NCI-H748 (cell line): ENCODE data around the gene RAMAC.
"Not testable (repeated sequence)": the region's sequence is repeated elsewhere in the genome, so short reads cannot be mapped to it uniquely, and the experiment has no call there.

Experiments
- DNase-seq: peaks from one replicate; lab custom pipeline; 2025; ENCODE audit not compliant: unreplicated experiment; lab: John Stamatoyannopoulos, UW

Gene RAMAC

DNA sequence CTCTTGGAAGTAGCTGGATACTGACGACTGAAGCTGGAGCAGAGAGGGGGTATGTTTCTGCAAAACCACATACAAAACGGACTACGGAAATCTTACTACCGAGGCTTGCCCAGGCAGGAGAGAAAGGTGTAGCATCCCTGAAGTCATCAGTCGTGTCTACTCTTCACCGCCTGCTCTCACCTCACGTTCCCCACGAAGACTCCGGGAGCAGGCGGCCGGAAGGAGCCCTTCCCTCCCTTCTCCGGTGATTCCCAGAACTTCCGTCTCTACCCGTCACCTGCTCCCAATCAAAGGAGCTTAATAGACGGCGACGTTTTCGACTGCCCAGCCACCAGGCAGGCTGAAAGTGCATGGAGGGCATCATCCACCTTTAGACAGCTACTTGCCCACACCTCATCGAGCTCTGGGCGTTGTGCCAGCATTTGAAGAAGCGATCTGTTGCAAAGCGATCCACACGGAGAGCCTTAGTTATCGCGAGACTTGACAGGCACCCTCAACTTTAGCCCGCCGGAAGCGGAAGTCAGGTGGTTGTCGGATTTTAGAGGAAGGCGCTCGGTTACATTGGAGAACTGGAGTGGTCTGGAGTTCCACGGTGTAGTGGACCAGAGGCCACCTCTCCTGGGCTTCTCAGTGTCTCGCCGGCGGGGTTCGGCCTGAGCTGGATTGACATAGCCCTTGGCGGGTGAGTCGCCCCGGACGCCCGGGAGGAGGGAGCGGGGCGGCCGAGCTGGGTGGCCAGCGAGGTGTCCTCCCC is at the start of gene RAMAC:
Gene RAMAC, plus strand, starts transcription at position 523 of the 754 bp plus-strand sequence. CDS start 2,809 bp downstream, outside the sequence.
- DNase-seq, result peak; percentile 92

DNA sequence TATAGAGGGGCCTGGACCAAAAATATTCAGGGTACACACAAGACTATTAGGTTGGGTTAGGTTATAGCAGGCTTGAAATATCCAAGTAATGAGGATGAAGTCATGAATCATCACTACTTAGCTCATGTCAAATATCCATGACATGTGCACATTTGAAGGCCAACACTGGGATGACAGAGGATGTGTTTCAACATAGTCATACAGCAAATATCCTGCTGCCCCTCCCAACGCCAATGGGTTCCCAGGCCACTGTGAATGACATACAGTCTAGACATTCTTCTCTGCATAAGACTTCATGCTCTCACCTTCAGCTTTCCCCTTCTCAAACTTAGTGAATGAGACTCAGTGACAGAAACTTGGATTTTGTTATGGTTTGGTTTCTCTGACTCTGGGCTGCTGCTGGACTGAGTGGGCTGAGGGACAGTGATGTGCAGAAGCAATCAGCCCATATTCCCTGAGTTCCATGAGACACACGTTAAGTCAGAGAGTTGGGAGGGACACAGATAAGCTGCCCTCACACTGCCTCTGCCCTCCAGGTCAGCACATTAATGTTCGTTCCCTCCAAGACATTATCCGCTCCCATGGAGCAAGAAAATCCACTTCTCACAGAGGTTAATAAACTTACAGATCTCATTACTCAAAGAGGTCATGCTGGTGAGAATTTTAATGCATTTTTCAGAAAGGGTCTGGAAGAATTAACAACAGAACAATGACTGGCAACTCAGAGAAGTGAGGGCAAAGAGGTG is 48.9 kb upstream of the RAMAC start:
- DNase-seq, result no peak

DNA sequence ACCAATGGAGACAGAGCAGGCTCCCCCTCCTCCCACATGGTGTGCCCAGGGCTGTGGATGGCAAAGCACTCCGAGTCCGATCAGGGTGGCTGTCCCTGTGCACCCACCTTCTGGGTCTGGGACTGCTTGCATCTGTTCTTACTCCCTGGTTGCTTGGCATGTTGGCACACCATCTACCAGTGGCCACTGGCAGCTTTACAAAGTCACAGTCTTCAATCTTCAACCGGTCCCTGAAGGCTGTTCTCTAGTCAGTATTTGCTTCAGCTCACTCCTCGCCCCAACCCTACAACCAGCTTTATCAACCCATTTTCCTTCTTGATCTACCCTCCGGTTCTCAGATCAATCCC is 48.3 kb upstream of the RAMAC start:
- DNase-seq, result no peak

DNA sequence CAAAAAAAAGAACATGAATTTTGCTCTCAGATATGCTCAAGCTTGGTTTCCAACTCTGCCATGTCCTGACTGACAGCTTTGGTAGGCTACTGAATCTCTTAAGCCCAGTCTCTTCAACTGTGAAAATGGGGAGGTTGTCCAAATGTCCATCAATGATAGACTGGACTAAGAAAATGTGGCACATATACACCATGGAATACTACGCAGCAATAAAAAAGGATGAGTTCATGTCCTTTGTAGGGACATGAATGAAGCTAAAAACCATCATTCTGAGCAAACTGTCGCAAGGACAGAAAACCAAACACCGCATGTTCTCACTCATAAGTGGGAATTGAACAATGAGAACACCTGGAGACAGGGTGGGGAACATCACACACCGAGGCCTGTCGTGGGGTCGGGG is 46.3 kb upstream of the RAMAC start:
- DNase-seq, result not testable (repeated sequence)

DNA sequence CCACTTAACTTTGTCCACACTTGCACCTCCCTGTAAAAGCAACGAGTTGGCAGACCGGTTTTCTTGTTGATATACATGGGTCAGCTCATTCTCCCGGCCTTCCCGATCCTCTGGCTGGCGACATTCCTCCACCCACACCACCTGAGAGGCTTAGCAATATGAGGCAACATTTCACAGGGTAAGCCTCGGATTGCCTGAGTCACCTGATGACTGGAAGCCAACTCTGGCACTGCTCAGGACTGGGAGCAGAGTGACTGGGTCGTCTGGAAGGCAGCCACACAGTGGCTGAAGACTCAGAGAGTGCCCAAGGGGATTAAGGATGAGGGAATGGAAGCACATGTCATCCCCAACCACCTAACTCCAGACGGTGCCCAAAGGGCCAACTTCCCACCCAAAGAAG is 43.3 kb upstream of the RAMAC start:
- no peak for DNase-seq

DNA sequence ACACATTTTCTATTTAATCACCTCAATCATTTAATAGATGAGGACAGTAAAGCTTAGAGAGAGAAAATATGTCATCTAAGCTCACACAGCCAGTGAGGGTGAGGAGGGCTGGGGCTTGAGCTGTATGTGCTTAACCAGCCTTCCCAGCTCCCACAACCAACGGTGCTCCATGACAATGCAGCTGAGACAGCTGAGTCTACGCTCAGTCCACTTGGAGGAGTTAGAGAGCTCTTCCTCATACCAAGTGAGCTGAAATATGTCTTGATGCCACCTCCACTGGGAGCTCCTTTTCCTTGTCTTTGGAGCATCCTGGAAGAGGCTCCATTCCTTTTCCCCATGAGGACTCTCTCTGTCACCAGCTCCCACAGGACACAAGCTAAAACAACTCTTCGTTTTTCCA is 42.8 kb upstream of the RAMAC start:
- DNase-seq, result no peak

DNA sequence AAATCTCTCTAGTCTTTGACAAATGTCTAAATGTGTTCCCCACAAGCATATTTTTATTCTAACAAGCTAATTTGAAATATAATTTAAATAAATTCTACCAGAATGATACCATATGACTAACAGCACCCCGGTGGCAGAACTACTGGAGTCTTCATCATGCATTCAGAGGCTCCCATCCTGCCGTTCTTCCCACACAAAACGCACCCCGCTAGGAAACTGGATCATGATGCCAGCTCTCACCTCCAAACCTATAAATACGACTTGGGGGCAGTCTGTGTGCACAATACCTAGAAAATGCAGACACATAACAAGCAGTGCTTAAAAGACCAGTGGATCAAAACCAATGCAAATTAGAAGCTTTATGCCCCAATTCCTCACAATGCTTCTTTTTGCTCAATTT is 42.0 kb upstream of the RAMAC start:
- DNase-seq, result no peak

DNA sequence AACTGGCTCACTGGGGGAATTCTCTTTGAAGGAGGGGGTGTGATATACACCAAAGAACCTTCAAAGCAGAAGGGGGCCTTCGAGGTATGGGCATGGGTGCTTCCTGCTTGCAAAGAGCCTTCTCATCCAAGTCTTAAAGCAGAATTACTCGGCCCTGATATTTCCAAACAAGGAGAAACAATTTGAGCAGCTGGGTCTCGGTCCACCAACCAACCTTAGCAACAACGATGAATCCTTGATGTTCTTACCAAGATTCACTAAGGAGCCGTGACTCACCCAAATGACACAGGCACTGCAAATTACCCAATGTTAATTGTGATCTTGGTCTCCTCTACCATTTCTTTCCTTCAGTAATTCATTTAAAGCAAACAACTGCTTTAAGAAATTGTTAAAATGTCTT is 41.2 kb upstream of the RAMAC start:
- DNase-seq, result no peak

DNA sequence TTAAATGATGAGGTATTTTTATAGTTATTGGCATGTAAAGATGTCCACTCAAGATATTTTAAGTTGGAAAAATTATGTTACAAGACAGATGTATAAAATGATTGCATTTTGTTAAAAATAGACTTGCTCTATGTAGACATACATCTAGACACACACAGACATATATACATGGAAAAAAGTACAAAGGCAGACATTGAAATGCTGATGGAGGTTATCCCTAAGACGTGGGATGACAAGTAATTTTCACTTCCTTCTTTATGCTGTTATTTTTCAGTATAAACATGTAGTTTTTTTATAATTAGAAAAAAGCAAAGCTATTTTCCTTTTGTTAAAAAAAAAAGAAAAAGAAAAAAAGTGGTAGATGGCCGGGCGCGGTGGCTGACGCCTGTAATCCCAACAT is 40.7 kb upstream of the RAMAC start:
- no peak for DNase-seq

DNA sequence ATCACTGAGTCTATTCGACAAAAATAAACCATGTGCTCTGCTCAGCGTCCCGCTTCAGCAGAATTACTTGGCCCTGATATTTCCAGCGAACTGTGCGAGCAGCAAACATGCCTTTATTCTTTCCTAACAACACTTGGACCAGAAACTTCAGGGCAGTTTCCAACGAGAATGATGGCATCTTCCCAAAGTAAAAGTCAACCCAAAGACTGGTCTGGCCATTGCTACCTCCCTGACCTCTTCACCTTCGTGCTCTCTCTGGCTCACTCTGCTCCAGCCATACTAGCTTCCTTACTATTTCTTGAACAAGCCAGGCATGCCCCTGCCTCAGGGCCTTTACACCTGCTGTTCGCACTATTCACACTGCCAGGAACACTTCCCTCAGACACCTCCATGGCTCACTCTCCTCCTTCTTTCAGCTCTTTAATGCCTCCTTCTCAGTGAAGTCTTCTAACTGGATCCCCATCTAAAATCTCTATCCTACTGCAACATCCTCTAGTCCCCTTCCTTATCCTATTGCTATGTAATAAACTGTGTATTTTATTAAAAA is 39.8 kb upstream of the RAMAC start:
- DNase-seq, result no peak

DNA sequence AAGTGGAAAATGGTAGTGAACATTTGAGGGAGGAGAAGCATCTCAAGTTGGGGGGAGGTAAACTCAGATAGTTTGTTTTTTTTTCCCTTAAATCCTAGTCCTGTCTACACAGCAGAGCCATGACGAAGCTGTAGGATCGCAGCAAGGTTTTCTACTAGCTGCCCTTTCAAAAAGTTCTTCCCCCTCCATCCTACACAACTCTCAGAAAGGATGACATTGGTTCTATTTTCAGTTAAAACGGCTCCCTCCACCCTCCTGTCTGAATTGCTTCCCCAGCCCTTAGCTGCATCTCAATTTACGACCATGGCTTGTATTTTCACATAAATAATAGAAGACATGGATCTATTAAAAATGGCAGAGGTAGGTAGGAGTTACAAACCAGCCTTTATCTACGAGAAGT is 35.7 kb upstream of the RAMAC start:
- DNase-seq, result no peak

DNA sequence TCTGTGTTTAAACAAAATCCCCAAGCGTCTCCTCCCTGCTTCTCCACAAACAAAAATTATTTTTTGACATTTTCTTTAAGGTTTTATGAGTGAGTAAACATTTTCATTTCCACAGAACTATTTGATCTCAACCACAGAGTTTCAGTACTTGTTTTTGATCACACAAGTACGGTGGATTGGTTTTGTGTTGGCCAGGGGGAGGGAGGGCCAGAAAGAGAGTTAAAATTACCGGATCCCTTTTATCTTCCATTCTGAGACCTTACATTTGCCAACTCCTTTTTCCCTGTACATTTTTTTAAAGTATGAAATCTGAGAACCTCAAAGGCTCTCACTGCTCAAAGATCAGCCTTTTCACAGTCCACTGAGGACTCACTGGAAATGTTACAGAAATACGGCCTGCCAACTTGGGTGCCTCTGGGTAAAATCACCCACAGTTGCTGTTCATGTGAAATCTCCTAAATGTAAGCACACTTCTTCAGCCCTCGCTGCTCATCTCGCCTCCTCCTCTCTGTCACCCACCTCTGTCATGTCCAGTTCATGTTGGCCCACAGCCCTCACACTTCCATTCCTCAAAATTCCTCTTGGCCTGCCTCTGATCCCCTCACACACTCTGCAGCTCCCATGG is 35.2 kb upstream of the RAMAC start:
- DNase-seq, result no peak

DNA sequence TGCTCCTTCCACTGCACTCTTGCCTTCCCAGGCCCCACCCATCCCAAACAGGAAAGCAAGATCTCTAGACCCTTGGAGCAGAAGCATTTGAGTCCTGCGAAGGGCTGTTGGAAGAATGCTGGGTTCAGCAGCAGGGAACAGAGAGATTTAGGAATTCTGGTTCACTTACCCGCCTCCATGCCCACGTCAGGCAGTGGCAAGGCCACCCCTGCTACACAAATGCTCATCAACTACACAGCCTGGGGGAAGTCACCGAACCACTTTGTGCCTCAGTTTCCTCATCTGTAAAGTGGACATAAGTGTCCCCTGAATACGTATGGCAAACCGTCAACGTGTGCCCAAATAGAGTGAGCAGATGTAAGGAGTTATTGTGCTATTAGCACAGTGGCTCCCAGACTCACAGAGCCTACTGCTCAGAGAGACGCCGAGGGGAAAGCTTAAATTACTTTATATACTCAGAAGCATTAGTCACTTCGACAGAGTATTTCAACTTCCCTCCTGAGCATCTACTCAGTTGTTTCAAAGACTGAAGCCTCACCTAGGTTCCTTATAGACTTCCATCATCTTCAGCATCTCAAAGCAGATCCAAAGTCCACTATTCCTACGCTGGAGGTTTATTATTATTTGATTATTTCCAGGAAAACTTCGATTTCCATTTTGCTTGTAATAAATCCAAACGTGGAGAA is 34.4 kb upstream of the RAMAC start:
- no peak for DNase-seq

DNA sequence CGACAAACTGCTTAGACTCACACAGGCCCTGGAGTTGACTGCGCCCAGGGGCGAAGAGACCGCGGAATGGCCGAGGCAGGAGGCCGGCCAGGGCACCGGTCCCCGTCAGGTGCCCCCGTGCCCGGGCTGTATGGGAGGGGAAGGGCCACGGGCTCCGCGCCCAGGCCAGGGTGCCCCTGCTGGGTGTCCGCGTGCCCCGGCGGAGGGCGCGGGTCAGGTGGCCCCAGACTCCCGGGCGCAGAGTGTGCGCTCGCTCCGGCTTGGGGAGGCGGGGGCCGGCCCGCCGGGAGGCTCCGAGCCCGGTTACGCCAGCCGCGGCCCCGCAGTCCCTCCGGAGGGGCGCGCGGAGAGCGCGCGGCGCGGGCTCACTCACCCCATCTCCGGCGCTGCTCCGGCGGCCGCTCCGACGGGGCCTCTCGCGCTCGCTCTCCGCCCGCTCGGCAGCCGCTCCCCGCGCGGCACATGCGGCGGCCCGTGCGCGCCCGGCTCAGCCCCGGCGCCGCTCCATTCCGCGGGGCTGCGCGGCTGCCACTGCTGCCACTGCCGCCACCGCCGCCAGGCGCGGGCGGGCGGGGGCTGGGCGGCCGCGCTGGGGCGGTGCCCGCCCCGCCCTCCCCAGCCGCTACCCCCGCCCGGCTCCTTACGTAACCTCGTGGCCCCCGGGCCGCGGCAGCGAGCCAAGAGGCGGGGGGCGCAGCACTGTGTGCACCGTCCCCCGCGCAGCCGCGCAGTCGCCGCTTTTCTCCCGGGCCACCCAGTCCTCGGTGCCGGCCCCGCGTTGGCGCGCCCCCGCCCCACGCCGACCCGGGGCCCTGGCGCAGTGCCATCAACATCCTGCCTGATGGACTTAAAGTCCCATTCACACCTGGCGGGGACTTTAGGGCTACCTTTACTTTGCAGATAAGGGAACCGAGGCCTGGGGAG is 33.6 kb upstream of the RAMAC start, which contains the start of gene HOMER2:
Gene HOMER2, minus strand, starts transcription at position 563 of the 924 bp plus-strand sequence. Its CDS starts 185 bp downstream, at position 378.
- DNase-seq, result peak; percentile 66

DNA sequence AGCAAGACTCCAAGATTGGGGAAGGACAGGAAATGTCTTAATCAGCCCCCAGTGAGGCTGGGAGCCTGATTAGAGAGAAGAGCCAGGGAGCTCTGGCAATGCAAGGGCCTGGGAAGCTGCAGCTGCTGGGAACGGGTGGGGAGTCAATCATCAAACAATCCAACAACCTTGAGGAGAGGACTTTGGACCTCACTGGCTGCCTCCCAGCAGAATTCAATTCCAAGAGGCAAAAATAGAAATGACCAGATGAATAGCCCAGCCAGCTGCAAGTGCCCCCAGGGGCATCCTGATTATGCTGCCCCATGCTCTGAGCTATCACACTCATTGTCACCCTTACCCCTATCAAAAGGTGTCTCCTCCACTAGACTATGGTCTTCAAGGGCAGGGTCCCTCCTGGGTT is 27.4 kb upstream of the RAMAC start:
- no peak for DNase-seq

DNA sequence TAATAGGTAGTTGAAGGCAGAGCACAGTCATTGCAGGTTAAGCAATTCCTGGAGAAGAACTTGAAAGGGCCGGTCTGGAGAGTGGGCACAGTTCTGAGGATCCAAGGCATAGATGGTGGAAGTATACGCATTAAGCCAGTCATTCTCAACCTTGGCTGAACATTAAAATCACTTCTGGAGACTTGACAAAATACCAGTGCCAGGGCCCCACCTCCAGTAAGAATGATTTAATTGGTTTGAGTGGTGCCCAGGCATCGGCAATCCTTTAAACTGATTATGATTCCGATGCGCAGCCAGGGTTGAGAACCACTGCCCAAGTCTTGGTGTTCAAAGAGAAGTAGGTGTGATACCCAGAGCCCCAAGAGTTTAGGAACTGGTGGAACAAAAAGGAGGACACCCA is 26.6 kb upstream of the RAMAC start:
- DNase-seq, result no peak

DNA sequence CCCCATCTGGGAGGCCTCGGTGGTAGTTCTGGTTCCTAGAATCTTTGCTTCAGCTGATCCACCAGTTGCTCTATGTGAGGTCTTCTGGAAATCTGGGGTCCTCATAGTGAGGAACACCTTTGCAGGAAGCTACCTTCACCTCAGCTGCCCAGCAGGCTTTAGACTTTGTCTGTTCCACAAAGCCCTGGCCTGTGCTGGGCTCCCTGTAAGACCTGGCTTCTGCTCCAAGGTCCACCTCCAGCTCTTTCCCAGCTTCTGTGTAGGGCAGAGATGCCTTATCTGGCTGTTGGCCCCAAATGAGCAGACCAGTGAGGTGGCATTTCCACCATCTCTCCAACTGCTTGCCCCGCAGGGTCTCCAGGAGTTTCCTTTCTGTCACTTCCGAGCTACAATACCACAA is 25.2 kb upstream of the RAMAC start:
- DNase-seq, result no peak

DNA sequence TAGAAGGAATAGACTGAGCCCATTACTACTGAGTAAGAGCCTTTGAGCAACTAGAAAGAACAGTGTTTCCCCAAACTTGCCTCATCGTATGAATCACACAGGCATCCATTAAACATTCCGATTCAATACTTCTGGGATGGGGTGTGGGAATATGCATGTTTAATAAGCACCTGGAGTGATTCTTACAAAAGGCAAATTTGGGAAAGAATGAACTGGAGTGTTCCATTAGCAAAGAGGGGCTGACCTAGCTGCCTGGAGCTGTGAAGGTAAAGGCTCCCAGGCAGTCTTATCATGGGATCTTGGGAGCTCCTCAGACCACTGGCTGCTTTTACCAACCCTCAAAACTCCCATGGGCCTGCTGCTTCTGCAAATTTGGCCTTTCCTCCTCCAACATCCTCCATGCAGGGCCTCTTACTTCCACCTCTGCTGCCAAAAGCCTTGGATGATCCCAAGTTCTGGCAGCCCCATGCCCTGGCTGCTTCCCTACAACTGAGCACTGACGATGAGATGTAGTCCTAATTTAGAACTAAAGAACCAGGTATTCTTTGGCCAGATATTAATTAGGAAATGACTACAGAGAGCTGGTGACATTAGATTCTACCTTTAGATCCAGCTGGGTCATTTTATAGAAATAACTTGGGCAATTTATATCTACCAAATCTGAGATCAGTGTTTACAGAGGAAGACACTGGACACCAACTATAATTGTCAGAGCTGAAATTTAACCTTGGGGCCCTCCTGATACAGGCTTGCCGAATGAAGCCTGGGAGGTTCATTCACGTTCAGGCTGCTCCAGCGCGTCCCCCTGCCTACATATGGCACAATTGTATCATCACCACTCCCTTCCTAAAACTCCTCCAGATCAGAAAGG is 22.3 kb upstream of the RAMAC start:
- DNase-seq, result no peak

DNA sequence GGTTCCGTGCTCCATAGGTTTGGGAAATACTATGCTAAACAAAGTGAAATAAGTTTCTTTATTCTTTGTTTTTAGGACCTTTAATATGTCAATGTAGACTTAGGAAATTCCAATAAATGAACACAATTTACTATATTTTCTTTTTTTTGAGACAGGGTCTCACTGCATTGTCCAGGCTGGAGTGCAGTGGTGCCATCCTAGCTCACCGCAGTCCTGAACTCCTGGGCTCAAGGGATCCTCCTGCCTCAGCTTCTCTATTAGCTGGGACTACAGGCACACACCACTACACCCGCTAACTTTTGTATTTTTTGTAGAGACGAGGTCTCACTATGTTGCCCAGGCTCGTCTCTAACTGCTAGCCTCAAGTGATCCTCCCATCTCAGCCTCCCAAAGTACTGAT is 21.1 kb upstream of the RAMAC start:
- no peak for DNase-seq
